Posterior cingulate gyrus (tissue), 11 donors: ENCODE results near the gene ZNF697.
"Not testable (repeated sequence)": the region's sequence is repeated elsewhere in the genome, so short reads cannot be mapped to it uniquely, and the experiment has no call there.

Experiments
- DNase-seq, 10 donors: peaks; one replicate each; pipeline versions ENCODE4 v3.0.0 to v3.0.0-alpha.2; 2020 to 2021; ENCODE audit warnings: mixed read lengths in 3 of 10
- intact Hi-C: fragments of 100-400 bp; cut with DNase I; formaldehyde crosslinking; loops from one replicate; pipeline ENCODE4 v1.15.1; 2023

ZNF697 gene

GRCh38 chr1:119606394-119606793 lies 41.7 kb downstream of the ZNF697 start:
- intact Hi-C loops = no loop called here
- DNase-seq = no peak

- DNase-seq = no peak
Observed at GRCh38 chr1:119605686-119606085, 42.4 kb downstream of the ZNF697 start.

GRCh38 chr1:119605080-119605479 lies 43.0 kb downstream of the ZNF697 start:
- DNase-seq, intact Hi-C loops: not testable (repeated sequence)

More at GRCh38 chr1:119605686-119606085, 42.4 kb downstream of the ZNF697 start:
- intact Hi-C loops = no loop called here

- intact Hi-C loops = no loop called here
- DNase-seq = no peak
Observed at GRCh38 chr1:119603695-119604094, 44.4 kb downstream of the ZNF697 start.

GRCh38 chr1:119603241-119603640 lies 44.8 kb downstream of the ZNF697 start:
- DNase-seq, intact Hi-C loops: not testable (repeated sequence)

- intact Hi-C loops, DNase-seq: not testable (repeated sequence)
Observed at GRCh38 chr1:119602789-119603188, 45.3 kb downstream of the ZNF697 start.

- no peak for DNase-seq
- intact Hi-C loops = no loop called here
Observed at GRCh38 chr1:119602169-119602568, 45.9 kb downstream of the ZNF697 start.

GRCh38 chr1:119600976-119601375 lies 47.1 kb downstream of the ZNF697 start:
- intact Hi-C loops = no loop called here
- DNase-seq = no peak

- DNase-seq = no peak
- intact Hi-C loops = no loop called here
Observed at GRCh38 chr1:119600561-119600960, 47.5 kb downstream of the ZNF697 start.

GRCh38 chr1:119595606-119596005 lies 52.5 kb downstream of the ZNF697 start:
- DNase-seq = no peak

GRCh38 chr1:119595168-119595567 lies 52.9 kb downstream of the ZNF697 start:
- intact Hi-C loops = no loop called here
- DNase-seq = no peak

More at GRCh38 chr1:119595606-119596005, 52.5 kb downstream of the ZNF697 start:
- intact Hi-C loops = no loop called here

GRCh38 chr1:119594376-119594775 lies 53.7 kb downstream of the ZNF697 start:
- no peak for DNase-seq
- intact Hi-C loops = no loop called here

GRCh38 chr1:119593805-119594204 lies 54.3 kb downstream of the ZNF697 start:
- intact Hi-C loops = no loop called here
- DNase-seq = no peak

GRCh38 chr1:119590393-119590792 lies 57.7 kb downstream of the ZNF697 start:
- intact Hi-C loops = no loop called here
- DNase-seq = no peak

GRCh38 chr1:119588621-119589020 lies 59.4 kb downstream of the ZNF697 start:
- no peak for DNase-seq
- intact Hi-C loops = no loop called here

- intact Hi-C loops = no loop called here
- no peak for DNase-seq
Observed at GRCh38 chr1:119587341-119587740, 60.7 kb downstream of the ZNF697 start.

- intact Hi-C loops, DNase-seq: not testable (repeated sequence)
Observed at GRCh38 chr1:119585801-119586200, 62.3 kb downstream of the ZNF697 start.

GRCh38 chr1:119582801-119583200 lies 65.3 kb downstream of the ZNF697 start:
- intact Hi-C loops = no loop called here
- peak in 9 of 10 donors; percentile 17 to 90 (median 62) for DNase-seq

GRCh38 chr1:119581076-119581475 lies 67.0 kb downstream of the ZNF697 start:
- intact Hi-C loops, DNase-seq: not testable (repeated sequence)

- no peak for DNase-seq
- intact Hi-C loops = no loop called here
Observed at GRCh38 chr1:119573886-119574285, 74.2 kb downstream of the ZNF697 start.

- intact Hi-C loops, DNase-seq: not testable (repeated sequence)
Observed at GRCh38 chr1:119569930-119570622, 78.0 kb downstream of the ZNF697 start.
